Uterus (tissue), 2 donors: ENCODE results near the gene ZNF521.

ENCODE experiments used
- POLR2A ChIP-seq, 2 donors: fragments of 450-650 bp; IDR thresholded peaks; one replicate each; pipeline ENCODE4 v1.6.1; 2016; ENCODE audit warnings: antibody characterized with exemption in 2 of 2, mild to moderate bottlenecking in 1 of 2, moderate library complexity in 1 of 2
- TF ChIP-seq, protein P1 (sequence below), 4 experiments: fragments of 200-600 bp in 2 of 4; fragments of 450-650 bp in 2 of 4; sonication (generic) in 2 of 4; IDR thresholded peaks; one replicate each; pipeline ENCODE4 v1.5.1; 2016 to 2019; ENCODE audit warnings: antibody characterized with exemption in 4 of 4, mild to moderate bottlenecking in 2 of 4, moderate library complexity in 1 of 4

DNA sequence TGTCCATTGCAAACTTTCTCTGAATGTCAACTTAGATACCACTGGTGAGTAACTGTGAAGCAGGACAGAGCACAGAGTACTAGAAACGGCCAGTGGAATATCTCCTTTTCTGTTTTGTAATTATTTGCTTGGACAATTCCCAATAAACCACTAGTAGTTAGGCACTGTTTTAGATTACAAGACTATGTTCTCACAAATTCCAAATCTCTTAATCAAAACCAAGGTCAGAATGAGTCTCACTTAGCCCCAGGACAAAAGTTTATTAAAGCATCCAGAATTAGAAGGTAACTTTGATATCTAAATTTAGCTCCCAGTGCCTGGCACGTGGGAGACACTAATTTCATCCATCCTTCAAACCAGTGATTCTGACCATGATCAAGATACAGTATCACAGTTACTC is 89.0 kb downstream of the ZNF521 start:
- TF ChIP-seq, protein P1, sequence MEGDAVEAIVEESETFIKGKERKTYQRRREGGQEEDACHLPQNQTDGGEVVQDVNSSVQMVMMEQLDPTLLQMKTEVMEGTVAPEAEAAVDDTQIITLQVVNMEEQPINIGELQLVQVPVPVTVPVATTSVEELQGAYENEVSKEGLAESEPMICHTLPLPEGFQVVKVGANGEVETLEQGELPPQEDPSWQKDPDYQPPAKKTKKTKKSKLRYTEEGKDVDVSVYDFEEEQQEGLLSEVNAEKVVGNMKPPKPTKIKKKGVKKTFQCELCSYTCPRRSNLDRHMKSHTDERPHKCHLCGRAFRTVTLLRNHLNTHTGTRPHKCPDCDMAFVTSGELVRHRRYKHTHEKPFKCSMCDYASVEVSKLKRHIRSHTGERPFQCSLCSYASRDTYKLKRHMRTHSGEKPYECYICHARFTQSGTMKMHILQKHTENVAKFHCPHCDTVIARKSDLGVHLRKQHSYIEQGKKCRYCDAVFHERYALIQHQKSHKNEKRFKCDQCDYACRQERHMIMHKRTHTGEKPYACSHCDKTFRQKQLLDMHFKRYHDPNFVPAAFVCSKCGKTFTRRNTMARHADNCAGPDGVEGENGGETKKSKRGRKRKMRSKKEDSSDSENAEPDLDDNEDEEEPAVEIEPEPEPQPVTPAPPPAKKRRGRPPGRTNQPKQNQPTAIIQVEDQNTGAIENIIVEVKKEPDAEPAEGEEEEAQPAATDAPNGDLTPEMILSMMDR (IDR thresholded peaks at IDR 0.05), result no peak
- no peak for TF ChIP-seq POLR2A (IDR thresholded peaks at IDR 0.05)
